Spinal cord (tissue), 10 donors: Measurements from ENCODE around the gene MFN2. TPM values are rescaled to one million over a fixed set of nuclear protein-coding genes. Genes with fewer than 3 reads are reported as not detected.

Source experiments
- DNase-seq, 6 donors: peaks; one replicate each; pipeline versions ENCODE4 v3.0.0 to v3.0.0-alpha.2; 2013 to 2015; ENCODE audit warnings: low spot score in 6 of 6, low read depth in 4 of 6
- H3K27ac ChIP-seq: one replicate; pipeline ENCODE4 v1.5.1; 2013; ENCODE audit warnings: low read depth, low read length, control low read depth
- H3K27me3 ChIP-seq: one replicate; pipeline ENCODE4 v1.6.1; 2013; ENCODE audit warnings: low read length; ENCODE audit not compliant: control insufficient read depth, insufficient read depth
- H3K36me3 ChIP-seq: one replicate; pipeline ENCODE4 v1.6.1; 2013; ENCODE audit warnings: low read length; ENCODE audit not compliant: control insufficient read depth, insufficient read depth
- H3K4me1 ChIP-seq: one replicate; pipeline ENCODE4 v1.6.1; 2013; ENCODE audit warnings: low read length; ENCODE audit not compliant: control insufficient read depth, insufficient read depth
- H3K4me3 ChIP-seq: one replicate; pipeline ENCODE4 v1.5.1; 2013; ENCODE audit warnings: low read depth, low read length, control low read depth
- H3K9me3 ChIP-seq: one replicate; pipeline ENCODE4 v1.6.1; 2013; ENCODE audit warnings: low read length; ENCODE audit not compliant: control insufficient read depth, insufficient read depth
- WGBS: methylation state at CpG from one replicate; pipeline ENCODE4 v1.1.5; 2013; ENCODE audit warnings: missing lambda C conversion rate; ENCODE audit not compliant: insufficient coverage; 5-methylcytosine and 5-hydroxymethylcytosine counted together
- polyA plus RNA-seq, 2 donors: library from polyadenylated mRNA; unstranded; fragments of 120-200 nt; gene quantifications; one replicate each; pipeline ENCODE4 v1.2.1, GENCODE V29; 2013; ENCODE audit not compliant: insufficient read length in 2 of 2
- total RNA-seq, 2 donors: library from RNA; depleted of rRNA in 1 of 2; stranded (reverse); fragments of 120-200 nt in 1 of 2; fragments of >200 nt in 1 of 2; gene quantifications; one replicate each; pipeline versions ENCODE4 v1.2.3 to v1.2.4, GENCODE V29; 2013 to 2014
- donor health status: healthy.

Gene MFN2
- total and polyA plus RNA-seq, 4 donors, result 47.5 to 79.7 (median 72.4) TPM

GRCh38 chr1:11990303-11991032 is 10.2 kb downstream of the MFN2 start:
- peaks cover 2% of the 10 kb centered on the region for H3K4me1 ChIP-seq
- DNase-seq, result no peak
- no peaks in the 10 kb centered on the region for H3K27me3 ChIP-seq
- no peak overlapping the region for H3K27ac ChIP-seq
- no peak overlapping the region for H3K4me3 ChIP-seq
- 91% methylated on average over 10 of the region's 10 CpGs for WGBS
- peaks cover 80% of the 10 kb centered on the region for H3K36me3 ChIP-seq
- no peaks in the 10 kb centered on the region for H3K9me3 ChIP-seq

- Histone ChIP-seq H3K9me3 (no peaks in the 10 kb centered on the region), H3K4me1 (no peaks in the 10 kb centered on the region), H3K4me3 (no peak overlapping the region), H3K36me3 (peaks cover 81% of the 10 kb centered on the region), H3K27me3 (no peaks in the 10 kb centered on the region), H3K27ac (no peak overlapping the region)
- no peak for DNase-seq
- 92% methylated on average over 12 of the region's 16 CpGs for WGBS
These were observed 11.9 kb downstream of the MFN2 start for GRCh38 chr1:11991969-11992676.

DNA sequence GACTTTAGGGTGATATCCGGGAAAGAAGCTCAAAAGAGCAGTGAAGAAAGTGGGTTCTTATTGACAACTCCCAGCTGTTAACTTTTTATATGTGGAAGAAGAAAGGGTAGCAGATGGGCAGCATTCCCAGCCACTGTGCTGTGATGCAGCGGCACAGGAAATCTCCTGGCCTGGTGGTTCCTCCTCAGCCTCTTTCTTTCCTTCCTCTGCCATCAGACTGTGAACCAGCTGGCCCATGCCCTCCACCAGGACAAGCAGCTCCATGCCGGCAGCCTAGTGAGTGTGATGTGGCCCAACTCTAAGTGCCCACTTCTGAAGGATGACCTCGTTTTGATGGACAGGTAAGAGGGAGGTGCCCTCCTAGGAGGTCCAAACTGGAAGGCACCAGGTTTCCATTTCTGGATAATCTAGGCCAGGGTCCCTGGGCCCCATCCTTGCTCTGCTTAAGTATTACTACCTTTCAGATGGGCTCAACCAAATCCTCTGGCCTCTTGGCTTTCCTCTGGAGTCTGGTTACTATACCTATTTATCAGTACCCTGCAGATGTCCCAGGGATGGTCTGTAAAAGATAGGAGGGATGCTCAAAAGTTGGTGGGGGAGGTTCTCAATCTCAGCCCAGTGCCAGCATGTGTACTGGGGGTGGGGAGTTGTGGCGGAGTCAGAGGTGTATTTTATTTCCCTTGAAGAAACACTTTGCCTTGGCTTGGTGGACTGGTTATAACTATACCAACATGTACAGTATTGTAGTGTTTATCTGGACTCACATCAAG is 17.0 kb downstream of the MFN2 start:
- H3K27ac ChIP-seq, result no peak overlapping the region
- no peaks in the 10 kb centered on the region for H3K27me3 ChIP-seq
- H3K4me3 ChIP-seq, result no peak overlapping the region
- no peaks in the 10 kb centered on the region for H3K4me1 ChIP-seq
- 83% methylated on average over 3 of the region's 5 CpGs for whole genome bisulfite sequencing
- H3K9me3 ChIP-seq, result no peaks in the 10 kb centered on the region
- no peak for DNase-seq
- H3K36me3 ChIP-seq, result peaks cover 86% of the 10 kb centered on the region

DNA sequence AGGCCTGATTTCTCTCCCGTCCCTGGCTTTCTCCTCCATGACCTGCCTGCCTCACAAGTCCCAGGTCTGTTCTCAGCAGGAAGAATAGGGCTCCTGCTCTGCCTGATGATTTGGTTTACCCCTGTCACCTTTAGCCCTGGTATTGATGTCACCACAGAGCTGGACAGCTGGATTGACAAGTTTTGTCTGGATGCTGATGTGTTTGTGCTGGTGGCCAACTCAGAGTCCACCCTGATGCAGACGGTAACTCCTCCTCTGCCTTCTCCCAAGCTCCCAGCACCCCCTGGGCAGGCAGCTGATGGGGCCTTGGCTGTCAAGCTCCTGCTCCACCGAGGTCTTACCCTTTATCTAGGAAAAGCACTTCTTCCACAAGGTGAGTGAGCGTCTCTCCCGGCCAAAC is 18.4 kb downstream of the MFN2 start:
- 91% methylated on average over 5 of the region's 5 CpGs for WGBS
- H3K36me3 ChIP-seq, result peaks cover 83% of the 10 kb centered on the region

DNA sequence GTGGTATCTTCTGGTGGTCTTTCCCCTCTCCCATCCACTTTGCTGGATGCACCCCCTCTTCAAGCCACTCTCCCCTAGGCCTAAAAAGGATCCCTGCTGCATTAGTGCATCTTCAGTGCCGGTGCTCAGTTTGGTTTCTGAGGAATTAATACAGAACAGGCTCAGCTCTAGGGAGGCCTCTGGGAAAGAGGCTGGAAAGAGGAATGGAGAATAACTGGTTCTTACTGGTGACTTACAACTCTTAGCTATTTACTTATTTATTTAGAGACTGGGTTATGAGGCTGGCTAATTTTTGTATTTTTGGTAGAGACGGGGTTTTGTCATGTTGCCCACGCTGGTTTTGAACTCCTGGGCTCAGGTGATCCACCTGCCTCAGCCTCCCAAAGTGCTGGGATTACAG is 19.0 kb downstream of the MFN2 start:
- peaks cover 88% of the 10 kb centered on the region for H3K36me3 ChIP-seq
- WGBS, result 100% methylated on average over 2 of the region's 3 CpGs

More for the DNA sequence above, 18.4 kb downstream of the MFN2 start:
- H3K9me3 ChIP-seq, result no peaks in the 10 kb centered on the region
- H3K27me3 ChIP-seq, result no peaks in the 10 kb centered on the region
- no peak overlapping the region for H3K4me3 ChIP-seq
- no peak for DNase-seq
- no peak overlapping the region for H3K27ac ChIP-seq
- no peaks in the 10 kb centered on the region for H3K4me1 ChIP-seq

DNA sequence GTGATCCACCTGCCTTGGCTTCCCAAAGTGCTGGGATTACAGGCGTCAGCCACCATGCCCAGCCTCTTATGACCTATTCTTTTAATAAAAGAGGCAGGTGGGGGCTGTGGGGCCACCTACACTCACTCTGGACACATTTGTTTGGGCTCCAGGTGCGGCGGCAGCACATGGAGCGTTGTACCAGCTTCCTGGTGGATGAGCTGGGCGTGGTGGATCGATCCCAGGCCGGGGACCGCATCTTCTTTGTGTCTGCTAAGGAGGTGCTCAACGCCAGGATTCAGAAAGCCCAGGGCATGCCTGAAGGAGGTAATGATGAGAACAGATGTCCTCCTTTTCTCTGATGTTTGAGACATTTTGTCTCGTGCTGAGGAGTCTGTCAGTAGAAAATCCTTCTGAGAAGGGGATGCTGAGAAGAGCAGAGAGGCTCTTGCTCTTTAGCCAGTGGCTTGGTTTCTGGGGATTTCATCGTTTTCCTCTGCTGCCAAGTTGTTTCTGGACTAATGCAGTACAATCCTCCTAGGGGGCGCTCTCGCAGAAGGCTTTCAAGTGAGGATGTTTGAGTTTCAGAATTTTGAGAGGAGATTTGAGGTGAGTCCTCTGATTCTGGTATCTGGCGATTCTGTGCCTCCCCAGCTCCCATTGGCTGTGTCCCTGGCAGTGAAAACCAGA is 21.1 kb downstream of the MFN2 start:
- Histone ChIP-seq H3K4me1 (no peaks in the 10 kb centered on the region), H3K4me3 (no peak overlapping the region), H3K27ac (no peak overlapping the region), H3K27me3 (no peaks in the 10 kb centered on the region), H3K36me3 (peaks cover 89% of the 10 kb centered on the region), H3K9me3 (no peaks in the 10 kb centered on the region)
- WGBS, result 76% methylated on average over 13 of the region's 14 CpGs
- DNase-seq, result peak in 2 of 6 donors; percentile 16

More for the DNA sequence above, 19.0 kb downstream of the MFN2 start:
- H3K4me1 ChIP-seq, result no peaks in the 10 kb centered on the region
- H3K9me3 ChIP-seq, result no peaks in the 10 kb centered on the region
- no peaks in the 10 kb centered on the region for H3K27me3 ChIP-seq
- no peak overlapping the region for H3K4me3 ChIP-seq
- H3K27ac ChIP-seq, result no peak overlapping the region
- DNase-seq, result no peak

- no peaks in the 10 kb centered on the region for H3K27me3 ChIP-seq
- no peaks in the 10 kb centered on the region for H3K9me3 ChIP-seq
- H3K27ac ChIP-seq, result no peak overlapping the region
- WGBS, result 98% methylated on average over 10 of the region's 10 CpGs
- peaks cover 89% of the 10 kb centered on the region for H3K36me3 ChIP-seq
- DNase-seq, result no peak
- no peaks in the 10 kb centered on the region for H3K4me1 ChIP-seq
- H3K4me3 ChIP-seq, result no peak overlapping the region
These were observed 21.8 kb downstream of the MFN2 start for GRCh38 chr1:12001996-12002493.

DNA sequence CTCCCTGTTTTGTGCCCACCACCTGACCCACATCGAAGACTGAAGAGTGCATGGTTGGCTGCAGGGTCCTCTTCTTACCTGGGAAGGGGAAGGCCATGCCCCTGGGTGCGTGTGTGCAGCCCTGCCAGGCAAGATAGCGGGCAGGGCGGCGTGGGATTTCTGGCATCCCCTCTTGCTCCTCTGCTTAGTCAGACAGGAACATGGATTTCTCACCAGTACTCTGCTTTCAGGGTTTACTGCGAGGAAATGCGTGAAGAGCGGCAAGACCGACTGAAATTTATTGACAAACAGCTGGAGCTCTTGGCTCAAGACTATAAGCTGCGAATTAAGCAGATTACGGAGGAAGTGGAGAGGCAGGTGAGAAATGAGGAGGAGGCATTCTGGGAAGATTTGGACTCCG is 23.5 kb downstream of the MFN2 start:
- H3K4me3 ChIP-seq, result no peak overlapping the region
- 95% methylated on average over 8 of the region's 12 CpGs for WGBS
- H3K27me3 ChIP-seq, result no peaks in the 10 kb centered on the region
- DNase-seq, result no peak
- peaks cover 88% of the 10 kb centered on the region for H3K36me3 ChIP-seq
- H3K4me1 ChIP-seq, result no peaks in the 10 kb centered on the region
- no peak overlapping the region for H3K27ac ChIP-seq
- H3K9me3 ChIP-seq, result no peaks in the 10 kb centered on the region

- H3K9me3 ChIP-seq, result no peaks in the 10 kb centered on the region
- H3K4me3 ChIP-seq, result no peak overlapping the region
- no peak overlapping the region for H3K27ac ChIP-seq
- DNase-seq, result peak in 1 of 6 donors; percentile 8
- no peaks in the 10 kb centered on the region for H3K4me1 ChIP-seq
- H3K36me3 ChIP-seq, result peaks cover 91% of the 10 kb centered on the region
- H3K27me3 ChIP-seq, result no peaks in the 10 kb centered on the region
- WGBS, result 90% methylated on average over 7 of the region's 9 CpGs
These were observed 25.4 kb downstream of the MFN2 start for GRCh38 chr1:12005488-12006166.
